BLaER1 (cell line): Measurements from ENCODE around the gene PGR.

ENCODE experiments used
- H3K27ac ChIP-seq: shearing (Covaris generic); formaldehyde crosslinking; 2 replicates; pipeline ENCODE4 v1.8.1; 2022
- H3K27me3 ChIP-seq: shearing (Covaris generic); formaldehyde crosslinking; 2 replicates; pipeline ENCODE4 v1.8.1; 2022
- H3K36me3 ChIP-seq: shearing (Covaris generic); formaldehyde crosslinking; 2 replicates; pipeline ENCODE4 v1.8.1; 2022
- H3K4me1 ChIP-seq: shearing (Covaris generic); formaldehyde crosslinking; 2 replicates; pipeline ENCODE4 v1.8.1; 2022
- H3K4me2 ChIP-seq: shearing (Covaris generic); formaldehyde crosslinking; 2 replicates; pipeline ENCODE4 v1.8.1; 2022
- H3K4me3 ChIP-seq: shearing (Covaris generic); formaldehyde crosslinking; 2 replicates; pipeline ENCODE4 v1.8.1; 2022
- H3K9ac ChIP-seq: shearing (Covaris generic); formaldehyde crosslinking; 2 replicates; pipeline ENCODE4 v1.8.1; 2022
- H3K9me3 ChIP-seq: shearing (Covaris generic); formaldehyde crosslinking; 2 replicates; pipeline ENCODE4 v1.8.1; 2022
- H4K20me1 ChIP-seq: shearing (Covaris generic); formaldehyde crosslinking; 2 replicates; pipeline ENCODE4 v1.8.1; 2022
- Cebpa-rat ChIP-seq: shearing (Covaris generic); IDR thresholded peaks from 2 replicates; pipeline ENCODE4 v1.8.1; 2022

PGR gene

DNA sequence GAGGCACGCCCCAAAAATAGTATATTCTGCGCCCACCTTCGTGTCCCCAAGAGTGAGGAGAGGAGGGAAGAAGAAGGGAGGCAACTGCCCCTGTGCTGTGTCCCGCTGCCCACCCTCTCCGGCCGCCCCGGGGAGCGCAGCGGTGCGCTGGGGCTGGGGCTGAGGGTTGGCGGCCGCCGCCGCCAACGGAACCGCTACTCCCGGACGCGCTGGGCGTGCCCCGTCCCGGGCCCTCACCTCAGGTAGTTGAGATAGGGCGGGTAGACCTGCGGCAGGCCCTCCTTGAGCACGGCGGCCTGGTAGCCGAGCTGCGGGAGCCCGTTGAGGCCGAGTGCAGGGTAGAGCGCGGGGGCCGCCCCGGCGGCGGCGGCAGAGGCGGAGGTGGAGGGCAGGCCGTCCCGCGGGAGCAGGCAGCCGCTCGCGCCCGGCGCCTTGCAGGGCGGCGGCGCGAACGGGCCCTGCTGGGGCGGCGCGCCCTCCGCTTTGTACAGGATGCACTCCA is 2.4 kb downstream of the PGR start:
- Histone ChIP-seq H3K9me3 (peaks cover 29% of the 10 kb centered on the region), H3K36me3 (no peaks in the 10 kb centered on the region), H3K9ac (no peak overlapping the region), H4K20me1 (no peaks in the 10 kb centered on the region), H3K4me3 (no peak overlapping the region), H3K27me3 (no peaks in the 10 kb centered on the region), H3K4me2 (no peak overlapping the region), H3K4me1 (no peaks in the 10 kb centered on the region), H3K27ac (no peak overlapping the region)
- no peak for TF ChIP-seq Cebpa-rat

DNA sequence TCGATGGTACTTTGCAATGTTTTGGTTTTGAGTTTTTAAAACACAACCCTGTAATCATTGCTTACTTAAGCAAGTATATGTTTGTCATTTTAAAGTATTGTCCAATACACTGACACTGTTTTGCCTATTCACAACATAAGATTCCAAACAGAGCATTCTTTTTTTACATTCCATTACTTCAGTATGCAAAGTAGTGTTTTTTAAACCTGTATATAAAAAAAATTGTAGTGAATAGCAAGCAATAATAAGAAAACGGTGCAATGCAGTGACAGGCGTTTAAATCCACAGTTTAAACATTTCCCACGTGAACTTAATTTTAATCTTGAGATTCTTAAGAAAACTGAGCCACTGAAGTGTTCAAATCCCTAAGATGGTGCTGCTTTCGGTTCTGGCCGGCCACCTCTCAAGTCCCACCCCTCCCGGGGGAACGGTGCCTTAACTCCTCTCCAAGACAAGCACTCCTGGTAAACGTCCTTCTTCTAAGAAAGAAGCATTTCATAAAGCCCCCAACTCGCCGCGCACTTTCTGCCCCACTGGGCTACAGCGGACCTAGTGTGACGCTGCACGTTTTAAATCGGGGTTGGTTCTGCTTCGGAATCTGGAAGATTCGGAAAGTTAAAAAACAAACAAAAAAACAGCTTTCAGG is 2.9 kb downstream of the PGR start:
- Histone ChIP-seq H3K27me3 (no peaks in the 10 kb centered on the region), H3K4me3 (no peak overlapping the region), H3K4me1 (no peaks in the 10 kb centered on the region), H4K20me1 (no peaks in the 10 kb centered on the region), H3K9ac (no peak overlapping the region), H3K27ac (no peak overlapping the region), H3K9me3 (peaks cover 29% of the 10 kb centered on the region), H3K4me2 (no peak overlapping the region), H3K36me3 (no peaks in the 10 kb centered on the region)
- TF ChIP-seq Cebpa-rat = no peak

DNA sequence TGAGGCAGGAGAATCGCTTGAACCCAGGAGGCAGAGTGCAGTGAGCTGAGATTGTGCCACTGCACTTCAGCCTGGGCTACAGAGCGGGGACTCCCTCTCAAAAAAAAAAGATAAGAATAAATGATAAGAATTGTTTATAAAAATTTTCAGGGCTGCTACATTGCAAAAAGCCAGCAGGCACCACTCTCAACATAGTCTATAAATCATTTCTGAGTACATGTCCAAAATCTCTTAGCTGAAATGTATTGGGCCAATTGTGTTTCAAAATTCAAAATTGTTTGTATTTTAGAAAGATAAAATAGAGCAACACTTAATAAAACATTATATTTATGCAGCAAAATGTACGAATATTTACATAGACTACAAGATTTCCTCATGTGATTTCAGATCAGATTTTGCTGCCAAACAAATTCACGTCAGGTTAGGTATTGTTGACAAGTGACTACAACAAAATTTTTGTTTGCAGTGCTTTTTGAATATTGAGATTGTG is 13.9 kb downstream of the PGR start:
- Histone ChIP-seq H4K20me1 (no peaks in the 10 kb centered on the region), H3K9ac (no peak overlapping the region), H3K4me2 (no peak overlapping the region), H3K27me3 (no peaks in the 10 kb centered on the region), H3K4me3 (no peak overlapping the region), H3K27ac (no peak overlapping the region), H3K4me1 (no peaks in the 10 kb centered on the region), H3K36me3 (no peaks in the 10 kb centered on the region), H3K9me3 (no peaks in the 10 kb centered on the region)
- no peak for TF ChIP-seq Cebpa-rat

DNA sequence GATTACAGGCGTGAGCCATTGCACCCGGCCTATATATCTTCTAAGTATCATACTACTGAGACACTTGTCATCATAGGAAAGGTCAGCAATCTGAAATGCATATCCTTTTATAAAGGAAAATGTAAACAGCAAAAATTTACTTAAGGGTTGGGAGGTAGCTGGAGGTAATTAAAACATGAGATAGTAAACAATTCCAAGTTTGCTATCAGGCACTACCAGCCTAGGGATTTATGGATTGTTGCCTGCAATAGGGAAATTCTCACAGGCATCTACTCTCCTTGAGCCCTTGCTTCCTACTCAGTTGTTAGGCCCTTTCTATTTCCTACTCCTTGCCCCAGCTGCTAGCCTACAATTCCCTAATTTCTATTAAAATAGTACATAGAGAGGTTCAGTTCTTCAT is 16.1 kb downstream of the PGR start:
- Histone ChIP-seq H3K27ac (no peak overlapping the region), H4K20me1 (no peaks in the 10 kb centered on the region), H3K36me3 (no peaks in the 10 kb centered on the region), H3K4me2 (no peak overlapping the region), H3K27me3 (no peaks in the 10 kb centered on the region), H3K4me1 (no peaks in the 10 kb centered on the region), H3K9ac (no peak overlapping the region), H3K9me3 (0 out of 2 replicates have a peak, but pooled peaks cover 4% of the 10 kb centered on the region), H3K4me3 (no peak overlapping the region)
- no peak for TF ChIP-seq Cebpa-rat

- Histone ChIP-seq H3K9ac (no peak overlapping the region), H4K20me1 (no peaks in the 10 kb centered on the region), H3K4me3 (no peak overlapping the region), H3K27ac (no peak overlapping the region), H3K36me3 (no peaks in the 10 kb centered on the region), H3K27me3 (no peaks in the 10 kb centered on the region), H3K4me2 (no peak overlapping the region), H3K9me3 (peaks cover 7% of the 10 kb centered on the region; the same call in 1 of the 2 replicates), H3K4me1 (no peaks in the 10 kb centered on the region)
- TF ChIP-seq Cebpa-rat = no peak
Observed at GRCh38 chr11:101104716-101105115, 24.9 kb downstream of the PGR start.

GRCh38 chr11:101103433-101103832 is 26.2 kb downstream of the PGR start:
- no peak overlapping the region for H3K9ac ChIP-seq
- no peaks in the 10 kb centered on the region for H4K20me1 ChIP-seq
- no peak overlapping the region for H3K4me3 ChIP-seq
- TF ChIP-seq Cebpa-rat = no peak
- no peaks in the 10 kb centered on the region for H3K27me3 ChIP-seq
- no peaks in the 10 kb centered on the region for H3K4me1 ChIP-seq
- H3K9me3 ChIP-seq = peaks cover 6% of the 10 kb centered on the region; the same call in 1 of the 2 replicates
- H3K27ac ChIP-seq = no peak overlapping the region
- no peaks in the 10 kb centered on the region for H3K36me3 ChIP-seq
- H3K4me2 ChIP-seq = no peak overlapping the region

DNA sequence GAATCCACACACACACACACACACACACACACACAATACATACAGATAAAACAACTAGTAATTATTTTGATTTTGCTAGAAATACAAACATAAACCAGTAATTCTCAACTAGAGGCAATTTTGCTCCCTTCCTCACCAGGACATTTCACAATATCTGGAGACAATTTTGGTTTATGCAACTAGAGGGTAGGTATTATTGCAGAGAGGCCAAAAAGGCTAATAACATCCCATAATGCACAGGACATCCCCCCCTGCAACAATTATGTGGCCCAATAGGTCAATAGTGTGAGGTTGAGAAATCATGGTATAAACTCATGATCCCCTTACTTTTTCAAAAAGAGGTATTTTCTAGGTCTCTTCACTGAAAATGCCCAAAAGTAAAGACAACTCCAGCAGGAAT is 29.0 kb downstream of the PGR start:
- Histone ChIP-seq H3K36me3 (no peaks in the 10 kb centered on the region), H3K27me3 (no peaks in the 10 kb centered on the region), H4K20me1 (no peaks in the 10 kb centered on the region), H3K4me2 (no peak overlapping the region), H3K27ac (no peak overlapping the region), H3K9me3 (peaks cover 6% of the 10 kb centered on the region; the same call in 1 of the 2 replicates), H3K9ac (no peak overlapping the region), H3K4me3 (no peak overlapping the region), H3K4me1 (no peaks in the 10 kb centered on the region)
- no peak for TF ChIP-seq Cebpa-rat

- Histone ChIP-seq H3K4me1 (no peaks in the 10 kb centered on the region), H3K27ac (no peak overlapping the region), H3K9me3 (peaks cover 6% of the 10 kb centered on the region; the same call in 1 of the 2 replicates), H4K20me1 (no peaks in the 10 kb centered on the region), H3K9ac (no peak overlapping the region), H3K36me3 (no peaks in the 10 kb centered on the region), H3K27me3 (no peaks in the 10 kb centered on the region), H3K4me2 (no peak overlapping the region), H3K4me3 (no peak overlapping the region)
- no peak for TF ChIP-seq Cebpa-rat
Observed at GRCh38 chr11:101096036-101096704, 33.4 kb downstream of the PGR start.

- Histone ChIP-seq H3K4me3 (no peak overlapping the region), H3K9ac (no peak overlapping the region), H3K4me2 (no peak overlapping the region), H3K4me1 (no peaks in the 10 kb centered on the region), H3K27me3 (no peaks in the 10 kb centered on the region), H3K36me3 (no peaks in the 10 kb centered on the region), H4K20me1 (no peaks in the 10 kb centered on the region), H3K9me3 (no peaks in the 10 kb centered on the region), H3K27ac (no peak overlapping the region)
- TF ChIP-seq Cebpa-rat = no peak
Observed at GRCh38 chr11:101091781-101092180, 37.8 kb downstream of the PGR start.

GRCh38 chr11:101090679-101091270 is 38.8 kb downstream of the PGR start:
- Histone ChIP-seq H4K20me1 (no peaks in the 10 kb centered on the region), H3K27me3 (no peaks in the 10 kb centered on the region), H3K9me3 (no peaks in the 10 kb centered on the region), H3K36me3 (no peaks in the 10 kb centered on the region), H3K27ac (no peak overlapping the region), H3K4me1 (no peaks in the 10 kb centered on the region), H3K9ac (no peak overlapping the region), H3K4me2 (no peak overlapping the region), H3K4me3 (no peak overlapping the region)
- TF ChIP-seq Cebpa-rat = no peak
